Trophoblast cell (in vitro differentiated cells and primary cell): ENCODE results near the gene MSMO1.
A peak's percentile ranks its signal among the peaks of the same experiment; 100 is the strongest.

Experiments used
- DNase-seq, 2 donors: peaks; one replicate each; pipeline ENCODE4 v3.0.0-alpha.2; 2016
- H2AFZ ChIP-seq: 2 replicates; pipeline ENCODE4 v1.6.1; 2013; ENCODE audit warnings: low read length, moderate library complexity, mild to moderate bottlenecking; ENCODE audit not compliant: insufficient read depth, poor library complexity
- H2AK5ac ChIP-seq: 2 replicates; pipeline ENCODE4 v1.6.1; 2013; ENCODE audit warnings: mild to moderate bottlenecking, low read length
- H2BK120ac ChIP-seq: 2 replicates; pipeline ENCODE4 v1.6.1; 2013; ENCODE audit warnings: low read length, mild to moderate bottlenecking, moderate library complexity; ENCODE audit not compliant: insufficient read depth, poor library complexity
- H2BK12ac ChIP-seq: 2 replicates; pipeline ENCODE4 v1.6.1; 2013; ENCODE audit warnings: mild to moderate bottlenecking, low read length, moderate library complexity
- H2BK5ac ChIP-seq: 2 replicates; pipeline ENCODE4 v1.6.1; 2013; ENCODE audit warnings: low read length, low read depth, moderate library complexity, mild to moderate bottlenecking; ENCODE audit not compliant: poor library complexity
- H3K14ac ChIP-seq: 2 replicates; pipeline ENCODE4 v1.6.1; 2013; ENCODE audit warnings: mild to moderate bottlenecking, low read length
- H3K18ac ChIP-seq: 2 replicates; pipeline ENCODE4 v1.6.1; 2013; ENCODE audit warnings: mild to moderate bottlenecking, low read length
- H3K23ac ChIP-seq: 2 replicates; pipeline ENCODE4 v1.6.1; 2013; ENCODE audit warnings: low read length
- H3K27ac ChIP-seq: 2 replicates; pipeline ENCODE4 v1.5.1; 2013; ENCODE audit warnings: low read depth, mild to moderate bottlenecking, inconsistent platforms, low read length, moderate library complexity
- H3K27me3 ChIP-seq: 2 replicates; pipeline ENCODE4 v1.6.1; 2013; ENCODE audit warnings: inconsistent platforms, mild to moderate bottlenecking, low read length, moderate library complexity; ENCODE audit not compliant: insufficient read depth
- H3K36me3 ChIP-seq, 2 experiments: 1 replicate in 1 of 2; 2 replicates in 1 of 2; pipeline ENCODE4 v1.6.1; 2013; ENCODE audit warnings: low read length in 2 of 2, mild to moderate bottlenecking in 2 of 2, moderate library complexity in 1 of 2; ENCODE audit not compliant: insufficient read depth in 2 of 2, control insufficient read depth in 1 of 2
- H3K4ac ChIP-seq: 2 replicates; pipeline ENCODE4 v1.6.1; 2013; ENCODE audit warnings: low read depth, mild to moderate bottlenecking, low read length, moderate library complexity
- H3K4me1 ChIP-seq, 2 experiments: 1 replicate in 1 of 2; 2 replicates in 1 of 2; pipeline ENCODE4 v1.6.1; 2013; ENCODE audit warnings: low read length in 2 of 2, mild to moderate bottlenecking in 2 of 2, moderate library complexity in 1 of 2; ENCODE audit not compliant: insufficient read depth in 2 of 2, control insufficient read depth in 1 of 2
- H3K4me2 ChIP-seq: 2 replicates; pipeline ENCODE4 v1.6.1; 2013; ENCODE audit warnings: inconsistent platforms, mild to moderate bottlenecking, low read length, moderate library complexity
- H3K4me3 ChIP-seq: 2 replicates; pipeline ENCODE4 v1.5.1; 2013; ENCODE audit warnings: mild to moderate bottlenecking, low read depth, low read length, inconsistent platforms
- H3K79me1 ChIP-seq: one replicate; pipeline ENCODE4 v1.6.1; 2013; ENCODE audit warnings: low read length
- H3K79me2 ChIP-seq: 2 replicates; pipeline ENCODE4 v1.6.1; 2013; ENCODE audit warnings: low read length, mild to moderate bottlenecking; ENCODE audit not compliant: control insufficient read depth, insufficient read depth, poor library complexity
- H3K9ac ChIP-seq: 2 replicates; pipeline ENCODE4 v1.6.1; 2013; ENCODE audit warnings: mild to moderate bottlenecking, low read length
- H3K9me3 ChIP-seq: 2 replicates; pipeline ENCODE4 v1.6.1; 2013; ENCODE audit warnings: low read depth, mild to moderate bottlenecking, control low read depth, inconsistent platforms, low read length; ENCODE audit not compliant: insufficient read depth
- H4K12ac ChIP-seq: 2 replicates; pipeline ENCODE4 v1.6.1; 2013; ENCODE audit warnings: low read depth, mild to moderate bottlenecking, low read length, moderate library complexity
- H4K8ac ChIP-seq: 2 replicates; pipeline ENCODE4 v1.6.1; 2013; ENCODE audit warnings: low read depth, mild to moderate bottlenecking, low read length, moderate library complexity
- H4K91ac ChIP-seq: one replicate; pipeline ENCODE4 v1.6.1; 2013; ENCODE audit warnings: low read depth, mild to moderate bottlenecking, low read length, moderate library complexity
- WGBS: extraction: QIAGEN DNeasy Blood & Tissue Kit; methylation state at CpG from one replicate; pipeline ENCODE4 v1.1.7; 2013; ENCODE audit warnings: missing lambda C conversion rate; ENCODE audit not compliant: insufficient read length, insufficient coverage; ENCODE audit errors: extremely low coverage; 5-methylcytosine and 5-hydroxymethylcytosine counted together

The MSMO1 gene

GRCh38 chr4:165379678-165380064 lies 52.2 kb downstream of the MSMO1 start:
- H3K9me3 ChIP-seq = no peaks in the 10 kb centered on the region
- H3K4me1 ChIP-seq = peaks cover 4 to 5% of the 10 kb centered on the region in 2 experiments
- H3K9ac ChIP-seq = no peak overlapping the region
- H3K4me2 ChIP-seq = peak overlapping the region; percentile 71
- no CpG with 5 or more reads among the region's 11 CpGs for WGBS
- no peak overlapping the region for H2BK5ac ChIP-seq
- no peaks in the 10 kb centered on the region for H3K27me3 ChIP-seq
- H2AFZ ChIP-seq = no peak overlapping the region
- no peak overlapping the region for H2AK5ac ChIP-seq
- peaks cover 6% of the 10 kb centered on the region for H3K79me1 ChIP-seq
- H4K8ac ChIP-seq = no peak overlapping the region
- H2BK12ac ChIP-seq = no peak overlapping the region
- no peak overlapping the region for H3K27ac ChIP-seq
- no peak overlapping the region for H2BK120ac ChIP-seq
- no peak overlapping the region for H3K23ac ChIP-seq
- no peak overlapping the region for H3K14ac ChIP-seq
- H3K4me3 ChIP-seq = peak overlapping the region; percentile 85
- no peaks in the 10 kb centered on the region for H3K36me3 ChIP-seq
- no peak for DNase-seq
- no peaks in the 10 kb centered on the region for H3K79me2 ChIP-seq
- H4K12ac ChIP-seq = no peak overlapping the region
- H3K4ac ChIP-seq = no peak overlapping the region
- no peak overlapping the region for H4K91ac ChIP-seq
- no peak overlapping the region for H3K18ac ChIP-seq

GRCh38 chr4:165380805-165381204 lies 53.3 kb downstream of the MSMO1 start:
- Histone ChIP-seq H3K9me3 (no peaks in the 10 kb centered on the region), H2BK12ac (no peak overlapping the region), H4K12ac (no peak overlapping the region), H3K9ac (no peak overlapping the region), H3K79me1 (peaks cover 6% of the 10 kb centered on the region), H3K4me1 (peaks cover 4 to 5% of the 10 kb centered on the region in 2 experiments), H3K4me2 (no peak overlapping the region), H3K27me3 (no peaks in the 10 kb centered on the region), H2AK5ac (no peak overlapping the region), H3K4ac (no peak overlapping the region), H2BK5ac (no peak overlapping the region), H3K79me2 (no peaks in the 10 kb centered on the region), H3K4me3 (no peak overlapping the region), H3K36me3 (no peaks in the 10 kb centered on the region), H2AFZ (no peak overlapping the region), H3K14ac (no peak overlapping the region), H2BK120ac (no peak overlapping the region), H3K27ac (no peak overlapping the region), H3K23ac (no peak overlapping the region), H4K8ac (no peak overlapping the region), H3K18ac (no peak overlapping the region), H4K91ac (no peak overlapping the region)
- no peak for DNase-seq
- no CpG with 5 or more reads among the region's 1 CpG for WGBS

GRCh38 chr4:165381821-165382373 lies 54.4 kb downstream of the MSMO1 start:
- Histone ChIP-seq H3K79me1 (peaks cover 6% of the 10 kb centered on the region), H3K4me3 (no peak overlapping the region), H3K27me3 (no peaks in the 10 kb centered on the region), H3K4ac (no peak overlapping the region), H3K23ac (no peak overlapping the region), H2BK5ac (no peak overlapping the region), H3K4me2 (no peak overlapping the region), H3K14ac (no peak overlapping the region), H4K91ac (no peak overlapping the region), H3K9me3 (no peaks in the 10 kb centered on the region), H3K9ac (no peak overlapping the region), H2BK120ac (no peak overlapping the region), H2AK5ac (no peak overlapping the region), H4K12ac (no peak overlapping the region), H2BK12ac (no peak overlapping the region), H3K4me1 (peaks cover 4 to 5% of the 10 kb centered on the region in 2 experiments), H4K8ac (no peak overlapping the region), H2AFZ (no peak overlapping the region), H3K27ac (no peak overlapping the region), H3K36me3 (no peaks in the 10 kb centered on the region), H3K79me2 (no peaks in the 10 kb centered on the region), H3K18ac (no peak overlapping the region)
- WGBS = no CpG with 5 or more reads among the region's 3 CpGs
- peak in 1 of 2 donors; percentile 15 for DNase-seq

DNA sequence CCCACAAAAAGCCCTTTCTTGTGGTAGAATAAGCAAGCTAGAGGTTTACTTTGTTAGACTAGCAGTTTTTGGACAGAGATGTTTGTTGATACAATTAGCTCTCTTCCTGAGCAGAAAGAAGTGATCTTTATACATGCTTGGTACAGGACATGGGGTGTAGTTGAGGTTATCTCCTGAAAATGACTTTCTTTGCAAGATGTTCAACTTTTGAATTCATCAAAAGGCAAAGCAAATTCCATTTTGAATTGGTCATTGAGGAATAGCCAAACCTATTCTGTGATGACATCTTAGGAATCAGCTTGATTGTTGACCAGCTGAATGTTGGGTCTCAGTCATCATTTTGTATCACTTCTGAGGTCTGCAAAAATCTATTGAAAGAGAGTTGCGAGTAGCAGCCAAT lies 55.2 kb downstream of the MSMO1 start:
- Histone ChIP-seq H3K9ac (no peak overlapping the region), H2BK12ac (no peak overlapping the region), H4K12ac (no peak overlapping the region), H3K79me2 (no peaks in the 10 kb centered on the region), H4K91ac (no peak overlapping the region), H3K4me1 (peaks cover 4 to 5% of the 10 kb centered on the region in 2 experiments), H3K36me3 (no peaks in the 10 kb centered on the region), H3K27me3 (no peaks in the 10 kb centered on the region), H3K18ac (no peak overlapping the region), H3K4ac (no peak overlapping the region), H3K4me3 (no peak overlapping the region), H3K79me1 (peaks cover 6% of the 10 kb centered on the region), H3K4me2 (no peak overlapping the region), H3K14ac (no peak overlapping the region), H2BK120ac (no peak overlapping the region), H3K9me3 (no peaks in the 10 kb centered on the region), H3K23ac (no peak overlapping the region), H2BK5ac (no peak overlapping the region), H2AK5ac (no peak overlapping the region), H4K8ac (no peak overlapping the region), H3K27ac (no peak overlapping the region), H2AFZ (no peak overlapping the region)
- no CpG with 5 or more reads among the region's 1 CpG for WGBS
- no peak for DNase-seq
